Osteoblast (primary cell): ENCODE measurements around the gene FAM47E. TPM values are rescaled to one million over a fixed set of nuclear protein-coding genes. Genes with fewer than 3 reads are reported as not detected.

Experiments
- DNase-seq: peaks from one replicate; pipeline ENCODE4 v3.0.0; 2011; ENCODE audit warnings: low spot score, mixed read lengths; ENCODE audit not compliant: insufficient read length; ENCODE audit errors: missing footprints
- H2AFZ ChIP-seq: 2 replicates; pipeline ENCODE4 v1.6.0; 2011; ENCODE audit warnings: mild to moderate bottlenecking, low read length
- H3K27ac ChIP-seq: 2 replicates; pipeline ENCODE4 v1.5.1; 2011; ENCODE audit warnings: mild to moderate bottlenecking, low read depth, low read length, moderate library complexity
- H3K27me3 ChIP-seq: 2 replicates; pipeline ENCODE4 v1.6.0; 2012; ENCODE audit warnings: mild to moderate bottlenecking, control low read depth, inconsistent platforms, low read length, moderate library complexity; ENCODE audit not compliant: insufficient read depth
- H3K36me3 ChIP-seq: 2 replicates; pipeline ENCODE4 v1.5.1; 2011; ENCODE audit warnings: mild to moderate bottlenecking, low read length, control low read depth, moderate library complexity; ENCODE audit not compliant: insufficient read depth
- H3K4me1 ChIP-seq: 2 replicates; pipeline ENCODE4 v1.5.1; 2011; ENCODE audit warnings: mild to moderate bottlenecking, low read length, control low read depth, moderate library complexity; ENCODE audit not compliant: insufficient read depth
- H3K4me2 ChIP-seq: 2 replicates; pipeline ENCODE4 v1.6.0; 2011; ENCODE audit warnings: mild to moderate bottlenecking, low read length; ENCODE audit not compliant: insufficient read depth
- H3K4me3 ChIP-seq: fragments of 200-600 bp; sonication (generic); 3 replicates; pipeline ENCODE4 v1.5.1; 2012; ENCODE audit warnings: mild to moderate bottlenecking, low read length, inconsistent platforms; ENCODE audit not compliant: insufficient read depth
- H3K79me2 ChIP-seq: 2 replicates; pipeline ENCODE4 v1.6.0; 2012; ENCODE audit warnings: mild to moderate bottlenecking, low read length, control low read depth, inconsistent platforms; ENCODE audit not compliant: insufficient read depth
- H3K9me3 ChIP-seq: 2 replicates; pipeline ENCODE4 v1.5.1; 2011; ENCODE audit warnings: low read depth, low read length, control low read depth
- H4K20me1 ChIP-seq: 2 replicates; pipeline ENCODE4 v1.6.0; 2012; ENCODE audit warnings: mild to moderate bottlenecking, low read length, control low read depth; ENCODE audit not compliant: insufficient read depth
- total RNA-seq: library from RNA; depleted of rRNA; stranded (reverse); fragments of >200 nt; gene quantifications from 2 replicates; pipeline ENCODE4 v1.2.3, GENCODE V29; 2012
- TF ChIP-seq, protein P1 (sequence below): IDR thresholded peaks from 2 replicates; pipeline ENCODE4 v1.5.1; 2011; ENCODE audit warnings: mild to moderate bottlenecking, low read depth, low read length, moderate library complexity; ENCODE audit errors: extremely low read depth

Gene FAM47E
- total RNA-seq, 1 donor = 0.36 TPM

DNA sequence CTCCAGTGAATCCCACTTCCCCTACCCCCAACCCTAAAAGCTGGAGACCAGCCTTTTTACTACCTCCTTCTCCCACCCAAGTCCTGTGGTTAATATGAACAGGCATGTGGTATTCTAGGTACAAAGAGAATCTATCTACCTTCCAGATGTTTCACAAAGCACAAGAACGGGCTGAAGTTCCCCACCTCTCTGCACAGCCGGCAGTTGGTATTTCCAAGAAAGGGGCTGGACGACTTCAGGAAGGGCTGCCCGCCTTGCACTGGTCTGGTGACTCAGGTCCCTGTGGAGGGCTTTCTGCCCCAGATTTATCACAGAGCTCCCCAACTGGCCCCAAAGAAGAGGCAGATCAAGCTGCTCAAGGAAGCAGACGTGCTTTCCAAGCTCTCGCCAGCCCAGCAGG, 4.5 kb downstream of the FAM47E start:
- TF ChIP-seq, protein P1, sequence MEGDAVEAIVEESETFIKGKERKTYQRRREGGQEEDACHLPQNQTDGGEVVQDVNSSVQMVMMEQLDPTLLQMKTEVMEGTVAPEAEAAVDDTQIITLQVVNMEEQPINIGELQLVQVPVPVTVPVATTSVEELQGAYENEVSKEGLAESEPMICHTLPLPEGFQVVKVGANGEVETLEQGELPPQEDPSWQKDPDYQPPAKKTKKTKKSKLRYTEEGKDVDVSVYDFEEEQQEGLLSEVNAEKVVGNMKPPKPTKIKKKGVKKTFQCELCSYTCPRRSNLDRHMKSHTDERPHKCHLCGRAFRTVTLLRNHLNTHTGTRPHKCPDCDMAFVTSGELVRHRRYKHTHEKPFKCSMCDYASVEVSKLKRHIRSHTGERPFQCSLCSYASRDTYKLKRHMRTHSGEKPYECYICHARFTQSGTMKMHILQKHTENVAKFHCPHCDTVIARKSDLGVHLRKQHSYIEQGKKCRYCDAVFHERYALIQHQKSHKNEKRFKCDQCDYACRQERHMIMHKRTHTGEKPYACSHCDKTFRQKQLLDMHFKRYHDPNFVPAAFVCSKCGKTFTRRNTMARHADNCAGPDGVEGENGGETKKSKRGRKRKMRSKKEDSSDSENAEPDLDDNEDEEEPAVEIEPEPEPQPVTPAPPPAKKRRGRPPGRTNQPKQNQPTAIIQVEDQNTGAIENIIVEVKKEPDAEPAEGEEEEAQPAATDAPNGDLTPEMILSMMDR = no peak
- no peak for DNase-seq
- Histone ChIP-seq H3K79me2 (no peaks in the 10 kb centered on the region), H3K4me1 (peaks cover 3% of the 10 kb centered on the region), H3K4me2 (no peak overlapping the region), H3K27me3 (peaks cover 47% of the 10 kb centered on the region), H2AFZ (no peak overlapping the region), H3K27ac (no peak overlapping the region), H4K20me1 (no peaks in the 10 kb centered on the region), H3K4me3 (no peak overlapping the region), H3K9me3 (no peaks in the 10 kb centered on the region), H3K36me3 (no peaks in the 10 kb centered on the region)

DNA sequence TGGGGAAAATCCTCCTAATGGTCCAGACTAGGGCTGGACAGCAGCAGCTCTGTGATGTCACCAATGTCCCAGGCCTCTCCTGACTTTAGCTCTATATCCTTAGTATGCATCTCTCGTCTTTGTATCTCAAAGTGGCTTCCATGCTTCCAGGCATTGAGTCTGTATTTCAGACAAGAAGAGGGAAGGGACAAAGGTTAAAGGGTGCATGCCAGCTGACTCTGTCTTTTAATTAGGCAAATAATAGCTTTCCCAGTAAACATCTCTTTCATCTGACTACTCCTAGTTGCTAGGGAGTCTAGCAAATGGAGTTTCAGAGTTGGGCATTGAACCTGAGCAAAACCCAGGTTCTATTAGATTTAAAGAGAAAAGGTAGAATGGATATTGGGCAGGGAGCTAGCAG, 5.4 kb downstream of the FAM47E start:
- Histone ChIP-seq H3K4me2 (no peak overlapping the region), H3K79me2 (no peaks in the 10 kb centered on the region), H3K27me3 (peaks cover 38% of the 10 kb centered on the region), H3K9me3 (no peaks in the 10 kb centered on the region), H4K20me1 (no peaks in the 10 kb centered on the region), H3K4me1 (no peaks in the 10 kb centered on the region), H3K4me3 (no peak overlapping the region), H2AFZ (no peak overlapping the region), H3K27ac (no peak overlapping the region), H3K36me3 (no peaks in the 10 kb centered on the region)
- TF ChIP-seq, protein P1 = no peak
- DNase-seq = no peak

DNA sequence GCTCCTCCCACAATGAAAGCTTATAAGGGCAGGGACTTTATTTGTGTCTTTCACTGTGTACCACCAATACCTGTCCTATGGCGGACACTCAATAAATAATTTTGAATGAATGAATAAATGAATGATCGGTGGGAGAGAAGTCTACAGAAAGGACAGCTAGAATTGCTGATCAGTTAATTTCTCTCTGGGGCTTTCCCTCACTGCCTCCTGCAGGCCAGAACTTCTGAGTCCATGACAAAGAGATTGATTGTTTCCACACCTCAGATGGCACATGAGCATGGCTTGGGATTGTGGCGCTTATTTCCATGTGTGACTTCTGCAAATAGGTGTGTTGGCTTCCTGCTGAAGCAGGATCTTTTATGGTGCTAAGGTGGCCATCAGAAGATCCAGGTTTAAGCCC, 6.3 kb downstream of the FAM47E start:
- TF ChIP-seq, protein P1 = no peak
- no peak for DNase-seq

DNA sequence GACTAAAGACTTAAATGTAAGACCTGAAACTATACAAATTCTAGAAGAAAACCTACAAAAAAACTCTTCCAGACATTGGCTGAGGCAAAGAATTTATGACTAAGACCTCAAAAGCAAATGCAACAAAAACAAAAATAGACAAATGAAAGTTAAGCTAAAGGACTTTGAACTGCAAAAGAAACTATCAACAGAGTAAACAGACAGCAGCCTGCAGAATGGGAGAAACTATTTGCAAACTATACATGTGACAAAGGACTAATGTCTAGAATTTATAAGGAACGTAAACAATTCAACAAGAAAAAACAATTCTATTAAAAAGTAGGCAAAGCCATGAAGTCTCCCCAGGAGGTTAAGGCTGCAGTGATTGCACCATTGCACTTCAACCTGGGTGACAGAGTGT, 9.1 kb downstream of the FAM47E start:
- H3K4me2 ChIP-seq = no peak overlapping the region

More for the DNA sequence above, 6.3 kb downstream of the FAM47E start:
- H3K79me2 ChIP-seq = no peaks in the 10 kb centered on the region
- no peaks in the 10 kb centered on the region for H3K4me1 ChIP-seq
- no peak overlapping the region for H3K27ac ChIP-seq
- no peak overlapping the region for H3K4me2 ChIP-seq
- H3K36me3 ChIP-seq = no peaks in the 10 kb centered on the region
- no peak overlapping the region for H3K4me3 ChIP-seq
- no peaks in the 10 kb centered on the region for H4K20me1 ChIP-seq
- H3K27me3 ChIP-seq = peaks cover 32% of the 10 kb centered on the region
- H2AFZ ChIP-seq = no peak overlapping the region
- no peaks in the 10 kb centered on the region for H3K9me3 ChIP-seq

More for the DNA sequence above, 9.1 kb downstream of the FAM47E start:
- Histone ChIP-seq H3K36me3 (no peaks in the 10 kb centered on the region), H3K4me1 (no peaks in the 10 kb centered on the region), H3K4me3 (no peak overlapping the region), H3K79me2 (no peaks in the 10 kb centered on the region), H2AFZ (no peak overlapping the region), H3K27me3 (peaks cover 15% of the 10 kb centered on the region), H4K20me1 (no peaks in the 10 kb centered on the region), H3K9me3 (no peaks in the 10 kb centered on the region), H3K27ac (no peak overlapping the region)
- DNase-seq = no peak
- TF ChIP-seq, protein P1 = no peak
